HUDEP-2 (cell line): ENCODE data around the gene SPTSSB.
A peak's percentile ranks its signal among the peaks of the same experiment; 100 is the strongest.

Source experiments
- DNase-seq, 76 experiments: peaks; one replicate each; lab custom pipeline; 2025; ENCODE audit not compliant: unreplicated experiment in 76 of 76; lab: John Stamatoyannopoulos, UW

The SPTSSB gene

GRCh38 chr3:161393310-161393709 is 22.0 kb upstream of the SPTSSB start:
- DNase-seq: no peak

GRCh38 chr3:161392853-161393252 is 21.5 kb upstream of the SPTSSB start:
- DNase-seq: no peak

DNA sequence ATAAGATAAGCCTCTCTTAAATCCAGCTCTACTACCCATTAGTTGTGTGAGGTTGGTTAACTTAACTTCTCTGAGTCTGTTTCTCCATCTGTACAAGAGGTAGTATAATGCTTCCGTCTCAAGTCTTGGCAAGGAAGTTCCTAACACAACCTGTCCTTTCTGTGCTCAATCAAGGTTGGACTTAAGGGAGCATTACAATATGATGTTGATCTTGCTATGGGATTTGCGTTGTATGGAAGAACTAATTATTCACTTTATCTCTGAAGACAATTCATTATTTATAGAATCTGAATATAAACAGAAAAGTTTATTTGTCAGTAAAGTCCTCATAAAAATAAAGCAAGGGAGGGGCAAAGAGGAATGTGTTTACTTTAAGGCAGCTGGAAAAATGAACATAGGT is 18.9 kb upstream of the SPTSSB start:
- DNase-seq: no peak

GRCh38 chr3:161389445-161390035 is 18.2 kb upstream of the SPTSSB start:
- no peak for DNase-seq

DNA sequence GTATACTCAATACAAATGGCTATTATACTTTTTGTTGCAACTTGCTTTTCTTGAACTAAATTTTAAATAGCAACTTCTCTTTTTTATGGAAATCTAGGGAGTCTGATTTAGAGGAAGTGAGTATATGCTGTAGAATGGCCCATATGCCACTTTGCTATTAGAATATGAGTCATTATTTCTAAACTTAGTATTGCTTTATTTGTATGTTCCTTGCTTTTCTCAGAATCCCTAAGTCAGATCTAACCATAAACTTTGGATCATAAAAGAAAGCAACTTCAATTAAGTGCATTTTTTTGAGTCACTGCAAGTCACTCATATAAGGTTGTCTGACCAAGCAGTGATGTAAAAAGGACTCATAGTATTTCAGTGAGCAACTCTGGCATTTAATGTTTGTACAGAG is 17.5 kb upstream of the SPTSSB start:
- DNase-seq: no peak

GRCh38 chr3:161386991-161387770 is 15.9 kb upstream of the SPTSSB start:
- DNase-seq: no peak

- no peak for DNase-seq
Observed at GRCh38 chr3:161372321-161373260, 1.3 kb upstream of the SPTSSB start.

DNA sequence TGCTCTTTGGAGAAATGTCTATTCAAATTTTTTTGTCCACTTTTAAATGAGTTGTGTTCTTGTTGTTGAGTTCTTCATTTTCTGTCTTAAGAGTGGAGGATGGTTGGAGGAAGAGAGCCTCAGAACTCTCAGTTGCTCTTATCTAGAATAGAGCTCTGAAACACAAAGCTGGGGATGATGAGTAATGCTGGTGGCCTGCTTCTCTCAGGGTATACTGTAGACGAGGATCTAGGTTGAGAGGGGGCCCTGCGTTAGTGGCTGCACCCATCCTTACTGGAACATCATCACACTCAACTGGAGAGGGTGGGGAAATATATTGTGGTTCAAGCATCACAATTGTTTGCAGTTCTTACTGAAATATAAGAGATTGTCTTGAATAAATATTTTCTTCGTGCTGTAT is 1.8 kb downstream of the SPTSSB start:
- DNase-seq: peak in 1 of 76 experiments; percentile 14

DNA sequence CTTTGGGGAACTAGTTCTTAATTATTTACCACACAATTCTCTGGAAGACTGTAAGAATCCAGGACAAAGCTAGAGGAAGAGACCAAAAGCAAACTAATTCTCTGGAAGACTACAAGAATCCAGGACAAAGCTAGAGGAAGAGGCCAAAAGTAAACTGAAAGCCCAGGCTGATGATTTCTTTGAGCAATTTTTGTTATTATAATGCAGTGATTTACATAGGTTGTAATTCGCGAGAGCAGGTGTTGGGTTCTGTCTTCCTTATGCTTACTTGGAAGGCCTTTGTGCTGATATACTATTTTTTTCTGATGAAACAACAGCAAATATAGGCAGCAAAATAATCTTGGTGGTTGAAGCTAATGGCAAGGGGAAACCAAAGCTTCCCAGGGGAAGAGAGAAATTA is 5.2 kb downstream of the SPTSSB start:
- DNase-seq: no peak

- no peak for DNase-seq
Observed at GRCh38 chr3:161358488-161358887, 12.8 kb downstream of the SPTSSB start.

- no peak for DNase-seq
Observed at GRCh38 chr3:161356287-161356686, 15.0 kb downstream of the SPTSSB start.

- no peak for DNase-seq
Observed at GRCh38 chr3:161355508-161355907, 15.8 kb downstream of the SPTSSB start.

- no peak for DNase-seq
Observed at GRCh38 chr3:161354554-161354953, 16.8 kb downstream of the SPTSSB start.

DNA sequence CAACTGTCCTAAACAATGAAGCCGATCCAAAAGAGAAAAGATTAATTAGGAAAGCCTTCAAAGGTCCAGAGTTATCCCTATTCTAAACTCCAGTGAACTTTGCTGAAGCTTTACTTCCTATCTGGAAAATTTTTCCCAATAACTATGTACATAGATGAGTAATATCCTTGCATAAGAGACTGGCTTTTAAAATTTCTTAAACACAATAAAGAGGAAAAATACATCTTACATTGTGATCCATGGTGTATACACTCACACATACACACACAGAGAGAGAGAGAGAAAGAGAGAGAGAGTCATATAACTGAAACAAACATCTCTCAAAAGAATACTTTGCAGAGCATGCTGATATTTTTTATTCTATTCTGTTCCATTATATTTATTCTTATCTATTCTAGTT is 20.0 kb downstream of the SPTSSB start:
- no peak for DNase-seq

DNA sequence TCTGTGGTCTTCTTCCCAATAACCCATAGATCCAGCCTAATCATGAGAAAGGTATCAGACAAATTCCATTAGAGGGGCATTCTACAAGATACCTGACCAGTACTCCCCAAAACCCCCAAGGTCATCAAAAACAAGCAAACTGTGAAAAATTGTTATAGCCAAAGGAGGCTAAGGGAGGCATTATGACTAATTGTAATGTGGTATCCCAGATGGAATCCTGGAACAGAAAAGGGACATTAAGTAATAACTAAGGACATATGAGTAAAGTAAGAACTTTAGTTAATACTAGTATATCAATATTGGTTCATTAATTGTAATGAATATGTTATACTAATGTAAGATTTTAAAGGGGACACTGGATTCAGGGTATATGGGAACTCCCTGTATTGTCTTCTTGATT is 20.4 kb downstream of the SPTSSB start:
- DNase-seq: no peak

- no peak for DNase-seq
Observed at GRCh38 chr3:161349529-161350312, 21.6 kb downstream of the SPTSSB start.

DNA sequence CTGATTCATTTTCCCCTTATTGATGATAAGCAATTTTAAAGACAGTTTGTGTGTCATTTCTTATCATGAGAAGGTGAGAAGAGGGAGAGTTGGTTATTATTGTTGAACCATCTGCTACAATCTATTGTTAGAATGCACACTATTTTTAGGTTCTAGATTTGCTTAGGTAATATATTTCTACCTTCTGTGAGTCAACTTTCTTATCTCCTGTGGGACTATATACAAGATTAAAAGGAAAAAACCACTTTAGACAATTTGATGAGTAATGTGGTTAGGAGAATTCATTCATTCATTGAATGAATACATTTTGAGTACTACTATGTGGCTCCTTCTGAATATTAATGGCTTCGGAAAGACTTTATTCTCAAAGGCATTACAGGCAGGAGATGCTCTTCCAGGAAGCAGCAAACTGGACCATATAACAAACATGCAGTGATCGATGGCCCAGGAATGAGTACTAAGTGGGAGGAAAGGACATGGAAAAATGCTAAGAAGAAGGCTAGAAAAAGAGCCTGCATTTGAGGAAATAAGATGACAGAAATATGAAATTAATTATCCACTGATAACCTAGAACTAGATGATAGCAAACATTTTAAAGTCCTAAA is 22.4 kb downstream of the SPTSSB start:
- DNase-seq: no peak

DNA sequence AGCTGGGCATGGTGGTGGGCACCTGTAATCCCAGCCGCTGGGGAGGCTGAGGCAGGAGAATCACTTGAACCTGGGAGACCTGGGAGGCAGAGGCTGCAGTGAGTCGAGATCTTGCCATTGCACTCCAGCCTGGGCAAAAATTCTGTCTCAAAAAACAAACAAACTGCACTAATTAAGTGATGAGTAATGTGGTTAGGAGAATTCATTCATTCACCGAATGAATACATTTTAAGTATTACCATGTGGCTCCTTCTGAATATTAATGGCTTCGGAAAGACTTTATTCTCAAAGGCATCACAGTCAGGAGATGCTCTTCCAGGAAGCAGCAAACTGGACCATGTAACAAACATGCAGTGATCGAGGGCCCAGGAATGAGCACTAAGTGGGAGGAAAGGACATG is 23.6 kb downstream of the SPTSSB start:
- DNase-seq: no peak

- DNase-seq: no peak
Observed at GRCh38 chr3:161345023-161345422, 26.3 kb downstream of the SPTSSB start.

DNA sequence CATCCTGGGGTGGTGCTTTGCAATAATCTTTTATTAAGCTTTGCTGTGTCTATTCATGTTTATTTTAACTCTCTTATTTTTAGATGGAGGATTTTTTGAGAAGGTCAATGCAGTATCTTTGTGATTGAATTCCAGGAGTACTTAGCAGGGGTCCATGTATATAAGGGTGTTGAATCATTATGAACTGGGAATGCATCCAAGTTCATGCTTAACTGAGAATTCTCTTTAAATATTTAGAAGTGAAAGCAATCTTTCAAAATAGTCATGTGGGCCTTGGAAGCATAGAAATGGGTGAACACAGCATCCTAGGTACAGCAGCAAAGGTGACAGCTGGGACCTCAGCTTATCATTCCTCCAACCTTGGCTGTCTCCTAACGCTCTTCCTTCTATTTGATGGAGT is 27.3 kb downstream of the SPTSSB start:
- DNase-seq: no peak
